CD14-positive monocyte (primary cell): ENCODE results near the gene AK6. TPM values are rescaled to one million over a fixed set of nuclear protein-coding genes. Genes with fewer than 3 reads are reported as not detected.

Experiments used
- DNase-seq, 3 donors: peaks; one replicate each; pipeline ENCODE4 v3.0.0-alpha.2; 2011 to 2022
- H2AFZ ChIP-seq: 2 replicates; pipeline ENCODE4 v1.6.0; 2012; ENCODE audit warnings: mild to moderate bottlenecking, low read depth, low read length, inconsistent platforms; ENCODE audit not compliant: insufficient read depth, poor library complexity, severe bottlenecking
- H3K27ac ChIP-seq, 2 donors: 1 replicate in 1 of 2; 2 replicates in 1 of 2; pipeline ENCODE4 v1.5.1; 2012 to 2013; ENCODE audit warnings: low read length in 2 of 2, control low read depth in 1 of 2, inconsistent platforms in 1 of 2, low read depth in 1 of 2, mild to moderate bottlenecking in 1 of 2
- H3K27me3 ChIP-seq, 2 donors: one replicate each; pipeline versions ENCODE4 v1.6.0 to v1.6.1; 2011 to 2013; ENCODE audit warnings: low read length in 2 of 2; ENCODE audit not compliant: control insufficient read depth in 2 of 2, insufficient read depth in 2 of 2
- H3K36me3 ChIP-seq, 2 donors: replicated peaks in 1 of 2; 1 replicate in 1 of 2; 2 replicates in 1 of 2; pipeline versions ENCODE4 v1.5.1 to v1.6.1; 2012 to 2013; ENCODE audit warnings: low read length in 2 of 2, control low read depth in 1 of 2, inconsistent platforms in 1 of 2, mild to moderate bottlenecking in 1 of 2; ENCODE audit not compliant: insufficient read depth in 2 of 2, control insufficient read depth in 1 of 2
- H3K4me1 ChIP-seq, 2 donors: 1 replicate in 1 of 2; 2 replicates in 1 of 2; pipeline versions ENCODE4 v1.5.1 to v1.6.1; 2012 to 2013; ENCODE audit warnings: low read length in 2 of 2, control low read depth in 1 of 2, inconsistent platforms in 1 of 2, mild to moderate bottlenecking in 1 of 2, moderate library complexity in 1 of 2; ENCODE audit not compliant: insufficient read depth in 2 of 2, control insufficient read depth in 1 of 2
- H3K4me2 ChIP-seq: replicated peaks from 2 replicates; pipeline ENCODE3; 2012; ENCODE audit warnings: low read length, moderate library complexity, mild to moderate bottlenecking; ENCODE audit not compliant: poor library complexity, severe bottlenecking; ENCODE audit errors: extremely low read depth
- H3K4me3 ChIP-seq, 3 experiments: fragments of 200-600 bp in 1 of 3; sonication (generic) in 1 of 3; replicated peaks in 1 of 3; 1 replicate in 2 of 3; 2 replicates in 1 of 3; pipeline ENCODE4 v1.5.1; 2011 to 2013; ENCODE audit warnings: low read length in 3 of 3, mild to moderate bottlenecking in 3 of 3, control low read depth in 2 of 3, low read depth in 2 of 3, inconsistent platforms in 1 of 3, moderate library complexity in 1 of 3
- H3K79me2 ChIP-seq: 2 replicates; pipeline ENCODE4 v1.6.0; 2012; ENCODE audit warnings: mild to moderate bottlenecking, control low read depth, inconsistent platforms, low read length, moderate library complexity; ENCODE audit not compliant: insufficient read depth
- H3K9ac ChIP-seq: 2 replicates; pipeline ENCODE4 v1.6.0; 2017; ENCODE audit warnings: low read length, mild to moderate bottlenecking; ENCODE audit not compliant: insufficient read depth, poor library complexity, severe bottlenecking
- H3K9me3 ChIP-seq, 2 donors: replicated peaks in 1 of 2; 1 replicate in 1 of 2; 2 replicates in 1 of 2; pipeline versions ENCODE4 v1.5.1 to v1.6.1; 2012 to 2013; ENCODE audit warnings: low read length in 2 of 2, control low read depth in 1 of 2; ENCODE audit not compliant: control insufficient read depth in 1 of 2, insufficient read depth in 1 of 2
- H4K20me1 ChIP-seq: 2 replicates; pipeline ENCODE4 v1.6.0; 2012; ENCODE audit warnings: mild to moderate bottlenecking, low read length, control low read depth, moderate library complexity; ENCODE audit not compliant: insufficient read depth
- H3K27ac Mint-ChIP-seq, 7 donors: one replicate each; pipeline ENCODE4 v1.8.0; 2020; ENCODE audit warnings: mild to moderate bottlenecking in 7 of 7, mixed read lengths in 7 of 7, moderate library complexity in 6 of 7, inconsistent platforms in 2 of 7
- H3K27me3 Mint-ChIP-seq, 3 donors: one replicate each; pipeline ENCODE4 v1.8.0; 2021 to 2022; ENCODE audit warnings: low read depth in 3 of 3, mild to moderate bottlenecking in 3 of 3, mixed read lengths in 3 of 3, moderate library complexity in 3 of 3, inconsistent platforms in 1 of 3
- H3K36me3 Mint-ChIP-seq, 2 donors: one replicate each; pipeline ENCODE4 v1.8.0; 2020; ENCODE audit warnings: mixed read lengths in 2 of 2, inconsistent platforms in 1 of 2, mild to moderate bottlenecking in 1 of 2
- H3K4me1 Mint-ChIP-seq: one replicate; pipeline ENCODE4 v1.8.0; 2020; ENCODE audit warnings: mild to moderate bottlenecking, mixed read lengths
- H3K4me3 Mint-ChIP-seq, 2 donors: one replicate each; pipeline ENCODE4 v1.8.0; 2020; ENCODE audit warnings: mild to moderate bottlenecking in 2 of 2, mixed read lengths in 2 of 2, moderate library complexity in 1 of 2
- H3K9me3 Mint-ChIP-seq, 7 donors: one replicate each; pipeline ENCODE4 v1.8.0; 2020 to 2022; ENCODE audit warnings: mixed read lengths in 7 of 7, mild to moderate bottlenecking in 6 of 7, moderate library complexity in 6 of 7, inconsistent platforms in 2 of 7
- WGBS: methylation state at CpG from one replicate; pipeline ENCODE4 v1.1.5; 2013; ENCODE audit warnings: missing lambda C conversion rate; ENCODE audit not compliant: insufficient coverage; 5-methylcytosine and 5-hydroxymethylcytosine counted together
- intact Hi-C, 2 donors: fragments of 100-400 bp; cut with micrococcal nuclease; formaldehyde crosslinking; loops; one replicate each; pipeline versions ENCODE4 v1.15.0 to v1.15.1; 2023
- polyA minus RNA-seq: library from RNA; depleted of rRNA, polyadenylated mRNA; stranded (reverse); fragments of >200 nt; gene quantifications from 2 replicates; pipeline ENCODE4 v1.2.3, GENCODE V29; 2012
- polyA plus RNA-seq, 3 donors: library from polyadenylated mRNA; depleted of rRNA in 1 of 3; unstranded in 2 of 3; stranded (reverse) in 1 of 3; fragments of 300-500 nt in 2 of 3; fragments of >200 nt in 1 of 3; fragmentation: Illumina TruSeq in 2 of 3; gene quantifications; 1 replicate in 2 of 3; 2 replicates in 1 of 3; pipeline ENCODE4 v1.2.3, GENCODE V29; 2012 to 2021
- total RNA-seq, 12 experiments: library from RNA in 1 of 12; stranded (reverse) in 1 of 12; fragments of 120-200 nt in 1 of 12; gene quantifications; one replicate each; pipeline ENCODE4 v1.2.4 and lab custom pipeline; 2013 to 2026; ENCODE audit warnings: mixed read lengths in 6 of 12, inconsistent platforms in 1 of 12
- TF ChIP-seq, protein P1 (sequence below): fragments of 200-600 bp; IDR thresholded peaks from one replicate; pipeline ENCODE4 v1.8.0; 2022; ENCODE audit warnings: antibody characterized with exemption, mild to moderate bottlenecking

The AK6 gene
- total RNA-seq (2013): 29.7 TPM
- polyA plus RNA-seq (10 to 100 TPM in 2 of 3 donors, 1 to 10 TPM in 1; 7.6 to 50.3 (median 30.6) TPM), polyA minus RNA-seq (2.1 and 4.7 TPM in 2 replicates), total RNA-seq (lab: John Stamatoyannopoulos, UW) (5.5 to 10.3 (median 7.5) reads per million in 11 experiments)

DNA sequence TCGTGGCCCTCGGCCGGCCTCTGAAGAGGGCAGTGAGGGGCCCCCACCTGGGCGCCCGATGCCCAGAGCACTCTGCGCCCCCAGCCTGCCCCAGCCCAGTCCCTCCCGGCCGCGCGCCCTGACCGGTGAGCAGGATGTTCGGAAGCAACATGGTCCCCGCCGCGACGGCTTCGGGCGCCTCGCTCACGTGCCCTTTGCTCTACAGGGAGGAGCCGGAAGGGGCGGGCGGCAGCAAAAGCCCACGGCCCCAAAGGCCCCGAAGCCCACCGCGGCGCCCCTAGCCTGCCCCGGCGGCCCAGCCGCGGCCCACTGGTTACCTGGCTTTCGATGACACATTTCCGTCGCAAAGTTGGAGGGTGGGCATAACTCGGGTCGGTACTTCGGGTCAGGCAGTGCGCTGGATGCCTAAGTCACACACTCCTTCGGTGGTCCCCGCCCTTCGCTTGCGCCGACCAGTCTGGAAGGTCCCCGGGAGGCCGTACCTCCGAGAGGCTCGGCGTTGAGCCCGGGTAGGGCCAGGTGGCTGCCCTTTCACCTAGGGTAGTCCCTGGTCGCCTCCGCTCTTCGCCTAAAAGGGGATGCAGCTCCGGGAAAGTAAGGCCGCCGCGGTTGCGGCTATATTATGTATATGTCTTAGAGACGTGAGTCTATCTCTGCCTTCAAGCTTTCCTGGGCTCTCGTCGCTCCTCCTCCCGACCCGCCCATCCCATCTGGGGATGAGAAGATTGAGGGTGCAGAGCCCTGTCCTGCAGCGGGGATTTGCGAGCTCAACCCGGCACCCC, at the start of gene AK6, which contains the start of the genes RAD17 and TAF9:
Gene AK6 (minus strand): TSS at position 181 of the 782 bp plus-strand sequence. CDS start 30 bp downstream, at position 151.
Gene RAD17 (plus strand): TSS at position 479 of the 782 bp plus-strand sequence. CDS start 2,391 bp downstream, outside the sequence.
Gene TAF9 (minus strand): TSS at position 181 of the 782 bp plus-strand sequence. CDS start 3,783 bp downstream, outside the sequence.
- Histone ChIP-seq H4K20me1 (peaks cover 19% of the 10 kb centered on the region), H3K9me3 (no peaks in the 10 kb centered on the region), H3K79me2 (peaks cover 78% of the 10 kb centered on the region), H3K4me1 (peaks cover 18 to 26% of the 10 kb centered on the region in 2 donors), H3K4me3 (peak within 1 kb of the TSS; percentile 77 to 97 (median 86)), H2AFZ (peak within 1 kb of the TSS; percentile 100), H3K36me3 (peaks cover 26 to 35% of the 10 kb centered on the region in 2 donors), H3K27me3 (no peaks in the 10 kb centered on the region), H3K4me2 (peak within 1 kb of the TSS; percentile 98), H3K9ac (peak within 1 kb of the TSS; percentile 98), H3K27ac (peak within 1 kb of the TSS; percentile 56 to 99)
- H3K36me3 Mint-ChIP-seq: peaks cover 26 to 30% of the 10 kb centered on the region in 2 donors
- peak; percentile 83 to 89 (median 85) for DNase-seq
- peaks cover 23% of the 10 kb centered on the region for H3K4me1 Mint-ChIP-seq
- TF ChIP-seq, protein P1, sequence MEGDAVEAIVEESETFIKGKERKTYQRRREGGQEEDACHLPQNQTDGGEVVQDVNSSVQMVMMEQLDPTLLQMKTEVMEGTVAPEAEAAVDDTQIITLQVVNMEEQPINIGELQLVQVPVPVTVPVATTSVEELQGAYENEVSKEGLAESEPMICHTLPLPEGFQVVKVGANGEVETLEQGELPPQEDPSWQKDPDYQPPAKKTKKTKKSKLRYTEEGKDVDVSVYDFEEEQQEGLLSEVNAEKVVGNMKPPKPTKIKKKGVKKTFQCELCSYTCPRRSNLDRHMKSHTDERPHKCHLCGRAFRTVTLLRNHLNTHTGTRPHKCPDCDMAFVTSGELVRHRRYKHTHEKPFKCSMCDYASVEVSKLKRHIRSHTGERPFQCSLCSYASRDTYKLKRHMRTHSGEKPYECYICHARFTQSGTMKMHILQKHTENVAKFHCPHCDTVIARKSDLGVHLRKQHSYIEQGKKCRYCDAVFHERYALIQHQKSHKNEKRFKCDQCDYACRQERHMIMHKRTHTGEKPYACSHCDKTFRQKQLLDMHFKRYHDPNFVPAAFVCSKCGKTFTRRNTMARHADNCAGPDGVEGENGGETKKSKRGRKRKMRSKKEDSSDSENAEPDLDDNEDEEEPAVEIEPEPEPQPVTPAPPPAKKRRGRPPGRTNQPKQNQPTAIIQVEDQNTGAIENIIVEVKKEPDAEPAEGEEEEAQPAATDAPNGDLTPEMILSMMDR: no peak
- intact Hi-C loops: loop anchor here (5.0 to 10.0 kb wide), 3 partner anchors 135 to 277 kb away; partner anchors contain the start of genes SLC30A5 (in 2 of the 2) and CDK7 (in 1 of the 2)
- peak within 1 kb of the TSS; percentile 96 to 97 for H3K4me3 Mint-ChIP-seq
- H3K9me3 Mint-ChIP-seq: no peaks in the 10 kb centered on the region
- H3K27ac Mint-ChIP-seq: peak within 1 kb of the TSS; percentile 93 to 99 (median 98)
- WGBS: under 1% methylated on average over 51 of the region's 66 CpGs
- H3K27me3 Mint-ChIP-seq: no peaks in the 10 kb centered on the region

DNA sequence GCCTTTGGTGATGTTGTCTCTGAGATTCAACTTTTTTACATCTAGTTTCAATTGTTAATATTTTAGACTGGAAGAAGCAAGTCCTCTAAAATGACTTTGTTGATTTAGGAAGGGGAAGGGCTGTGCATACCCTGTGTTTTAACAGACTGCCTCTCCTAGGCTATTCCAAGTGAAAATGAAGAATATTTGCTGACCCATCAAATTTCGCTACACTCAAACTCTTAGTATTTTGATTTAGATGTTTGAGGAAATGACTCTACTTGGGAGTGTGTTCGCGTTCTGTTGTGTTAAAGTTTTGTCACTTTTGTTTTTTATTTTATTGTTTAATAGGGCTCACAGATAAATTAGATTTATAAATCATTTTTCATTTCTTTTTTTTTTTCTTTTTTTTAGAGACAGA, 49.2 kb upstream of the AK6 start:
- no peaks in the 10 kb centered on the region for H3K9me3 ChIP-seq
- Mint-ChIP-seq H3K27me3 (peaks cover 12 to 21% (median 15%) of the 10 kb centered on the region in 3 donors), H3K4me3 (no peak overlapping the region), H3K4me1 (peaks cover 9% of the 10 kb centered on the region), H3K9me3 (peaks cover 3 to 12% (median 6%) of the 10 kb centered on the region in 7 donors), H3K27ac (no peak overlapping the region), H3K36me3 (peaks cover 18% of the 10 kb centered on the region in 2 donors)
- intact Hi-C loops: no loop called here
- H3K79me2 ChIP-seq: no peaks in the 10 kb centered on the region
- no peak overlapping the region for H3K4me3 ChIP-seq
- H3K27ac ChIP-seq: no peak overlapping the region
- peaks cover 10 to 16% of the 10 kb centered on the region in 2 donors for H3K27me3 ChIP-seq
- H2AFZ ChIP-seq: no peak overlapping the region
- H3K36me3 ChIP-seq: peaks cover 0 to 9% of the 10 kb centered on the region in 2 donors
- H4K20me1 ChIP-seq: no peaks in the 10 kb centered on the region
- H3K4me2 ChIP-seq: no peak overlapping the region
- WGBS: no CpG with 5 or more reads among the region's 3 CpGs
- H3K4me1 ChIP-seq: peaks cover 7 to 10% of the 10 kb centered on the region in 2 donors
- H3K9ac ChIP-seq: no peak overlapping the region
- TF ChIP-seq, protein P1: no peak
- DNase-seq: no peak
